NCI-H146 treated with DMSO at 0.1 percent for 48 hours (cell line): ENCODE data around the gene PDIA4.
"Not testable (repeated sequence)": the region's sequence is repeated elsewhere in the genome, so short reads cannot be mapped to it uniquely, and the experiment has no call there.

Experiments used
- DNase-seq: peaks from one replicate; lab custom pipeline; 2025; ENCODE audit not compliant: unreplicated experiment; lab: John Stamatoyannopoulos, UW

PDIA4 gene

GRCh38 chr7:149038641-149039040, 10.3 kb upstream of the PDIA4 start:
- not testable (repeated sequence) for DNase-seq

GRCh38 chr7:149036676-149037075, 8.4 kb upstream of the PDIA4 start:
- no peak for DNase-seq

DNA sequence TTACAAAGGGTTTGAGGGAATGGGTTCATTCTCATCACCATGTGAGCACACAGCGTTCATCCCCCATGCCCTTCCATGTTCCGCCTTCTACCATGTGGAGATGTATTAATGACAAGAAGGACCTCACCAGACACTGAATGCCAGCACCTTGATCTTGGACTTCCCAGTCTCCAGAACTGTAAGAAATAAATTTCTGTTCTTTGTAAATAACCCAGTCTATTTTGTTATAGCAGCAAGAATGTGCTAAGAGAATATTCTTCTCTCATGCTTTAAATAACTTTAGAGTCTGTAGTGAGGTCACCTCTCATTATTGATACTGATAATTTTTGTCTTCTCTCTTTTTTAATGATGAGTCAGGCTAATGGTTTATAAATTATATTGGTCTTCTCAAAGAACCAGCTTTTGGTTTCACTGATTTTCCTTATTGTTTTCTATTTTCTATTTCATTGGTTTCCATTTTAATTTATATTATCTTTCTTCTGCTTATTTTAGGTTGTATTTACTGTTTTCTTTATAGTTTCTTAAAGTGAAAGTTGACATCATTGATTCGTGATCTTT, 3.1 kb upstream of the PDIA4 start:
- DNase-seq: no peak

DNA sequence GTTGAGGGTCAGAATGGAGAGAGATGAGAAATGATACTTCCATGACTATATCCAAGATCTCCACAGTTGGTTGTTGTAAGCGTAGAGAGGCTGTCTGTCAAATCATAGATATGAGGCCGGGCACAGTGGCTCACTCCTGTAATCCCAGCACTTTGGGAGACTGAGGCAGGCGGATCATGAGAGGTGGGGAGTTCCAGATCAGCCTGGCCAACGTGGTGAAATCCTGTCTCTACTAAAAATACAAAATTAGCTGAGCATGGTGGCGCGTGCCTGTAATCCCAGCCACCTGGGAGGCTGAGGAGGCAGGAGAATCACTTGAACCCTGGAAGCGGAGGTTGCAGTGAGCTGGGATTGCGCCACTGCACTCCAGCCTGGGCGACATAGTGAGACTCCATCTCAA, 2.1 kb upstream of the PDIA4 start:
- not testable (repeated sequence) for DNase-seq

- DNase-seq: no peak
Observed at GRCh38 chr7:149027611-149028345, 527 bp downstream of the PDIA4 start.

DNA sequence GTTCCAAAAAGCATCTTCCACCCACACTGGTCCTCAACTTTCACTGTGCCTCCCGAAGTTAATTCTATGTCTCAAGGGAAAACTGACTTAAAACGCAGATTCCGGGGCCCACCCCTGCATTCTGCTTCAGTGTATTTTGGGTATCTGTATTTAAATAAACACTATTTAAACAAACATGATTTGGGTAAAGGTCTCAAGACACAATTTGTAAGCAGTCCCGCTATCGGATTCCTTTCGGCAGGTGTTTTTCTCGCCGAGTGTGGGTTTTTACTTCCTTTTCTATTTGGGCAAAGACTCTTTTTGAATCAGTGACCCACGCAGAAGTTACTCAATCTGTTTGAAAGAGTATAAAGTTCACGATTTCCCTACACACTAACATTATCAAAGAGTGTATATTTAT, 1.2 kb downstream of the PDIA4 start:
- no peak for DNase-seq

GRCh38 chr7:149023662-149024061, 4.6 kb downstream of the PDIA4 start:
- DNase-seq: no peak

GRCh38 chr7:149022756-149023360, 5.4 kb downstream of the PDIA4 start:
- DNase-seq: no peak

DNA sequence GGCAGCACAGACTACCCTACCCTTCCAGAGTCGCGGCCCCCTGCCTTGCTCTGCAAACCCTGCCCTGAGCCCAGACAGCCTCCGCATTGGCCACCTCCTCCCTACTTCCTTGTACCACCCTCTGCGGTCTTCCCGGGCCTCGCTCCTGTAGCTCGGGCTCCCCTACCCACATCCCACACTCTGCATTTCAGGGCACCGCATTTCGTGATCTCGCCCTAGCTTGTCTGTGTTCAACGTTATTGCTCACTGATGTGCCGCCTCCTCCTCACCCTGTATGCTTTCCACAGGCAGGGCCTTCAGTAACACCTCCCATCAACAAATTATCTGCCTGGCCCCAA, 6.6 kb downstream of the PDIA4 start:
- no peak for DNase-seq

DNA sequence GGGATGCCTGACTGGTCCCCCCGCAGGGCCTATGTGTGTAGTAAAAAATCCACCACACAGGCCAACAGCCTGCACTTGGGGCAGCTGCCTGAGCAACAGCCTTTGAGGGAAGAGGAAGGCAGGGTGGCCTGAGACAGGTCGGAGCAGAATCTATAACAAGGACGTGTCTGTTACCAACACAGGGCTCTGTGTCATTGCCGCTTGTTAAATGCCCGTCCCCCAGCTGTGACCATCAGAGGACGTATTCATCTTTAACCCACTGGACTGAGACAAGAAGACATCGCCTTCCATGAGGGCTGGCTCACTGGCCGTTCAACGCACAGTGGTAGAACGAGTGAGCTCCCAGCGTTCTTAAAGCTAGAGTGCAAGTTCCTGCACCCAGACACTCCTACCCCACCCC, 7.8 kb downstream of the PDIA4 start:
- DNase-seq: no peak

- DNase-seq: no peak
Observed at GRCh38 chr7:149016876-149017275, 11.4 kb downstream of the PDIA4 start.

DNA sequence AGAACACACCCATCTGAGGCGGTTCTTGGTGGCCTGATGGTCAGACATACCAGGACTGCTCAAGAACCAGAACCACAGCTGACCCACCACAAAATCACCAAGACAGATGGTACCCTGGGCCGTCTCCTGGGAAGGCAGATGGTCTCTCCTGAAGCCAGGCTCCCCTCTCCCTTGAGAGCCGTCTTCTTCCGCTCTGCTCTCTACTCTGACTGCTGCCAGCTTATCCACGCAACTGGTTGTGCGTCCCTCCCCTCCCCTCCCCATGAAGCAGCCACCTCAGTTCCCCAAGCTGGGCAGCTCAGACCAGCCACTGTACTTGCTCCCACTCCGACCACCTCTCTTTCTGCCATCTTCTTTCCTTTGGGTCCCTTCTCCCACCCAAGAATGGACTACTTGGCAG, 14.0 kb downstream of the PDIA4 start:
- DNase-seq: no peak

- no peak for DNase-seq
Observed at GRCh38 chr7:149013876-149014275, 14.4 kb downstream of the PDIA4 start.

GRCh38 chr7:149012730-149013129, 15.6 kb downstream of the PDIA4 start:
- not testable (repeated sequence) for DNase-seq

DNA sequence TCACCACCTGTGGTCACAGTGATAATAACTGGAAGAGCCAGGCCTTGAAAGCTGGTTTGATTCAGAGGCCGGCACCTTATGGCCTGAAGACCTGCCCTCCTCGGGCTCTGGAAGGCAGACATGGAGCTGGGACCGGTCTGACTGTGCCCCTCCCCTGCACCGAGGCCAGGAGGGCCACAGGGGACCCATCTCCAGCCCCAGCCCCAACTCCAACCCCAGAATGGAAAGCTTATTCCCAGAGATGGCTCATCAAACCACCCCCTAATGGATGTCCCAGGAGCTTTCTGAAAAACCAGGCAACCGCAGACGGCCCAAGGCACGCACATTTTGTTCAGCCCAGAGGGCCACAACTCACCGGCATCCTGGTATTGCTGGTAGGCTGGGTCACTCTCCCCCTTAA, 16.8 kb downstream of the PDIA4 start:
- no peak for DNase-seq

DNA sequence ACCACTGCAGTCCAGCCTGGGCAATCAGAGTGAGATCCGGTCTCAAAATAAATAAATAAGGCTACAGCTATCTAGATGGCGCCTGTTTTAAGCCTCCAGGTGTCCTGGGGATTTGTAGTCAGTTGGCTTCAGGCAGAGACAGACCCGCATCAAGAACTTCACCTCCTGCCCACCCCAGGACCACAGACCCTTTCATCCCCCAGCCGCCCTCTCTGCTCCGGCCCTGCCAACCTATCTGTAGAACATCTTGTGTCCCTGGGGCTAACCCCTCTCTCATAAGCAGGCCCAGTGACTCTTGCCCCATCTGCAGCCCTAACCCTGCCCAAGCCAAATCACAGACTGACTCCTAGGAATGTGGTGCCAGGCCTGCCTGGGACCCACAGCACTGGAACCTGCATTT, 17.9 kb downstream of the PDIA4 start:
- DNase-seq: no peak

- DNase-seq: no peak
Observed at GRCh38 chr7:149009527-149009926, 18.8 kb downstream of the PDIA4 start.

- no peak for DNase-seq
Observed at GRCh38 chr7:149007611-149008010, 20.7 kb downstream of the PDIA4 start.

DNA sequence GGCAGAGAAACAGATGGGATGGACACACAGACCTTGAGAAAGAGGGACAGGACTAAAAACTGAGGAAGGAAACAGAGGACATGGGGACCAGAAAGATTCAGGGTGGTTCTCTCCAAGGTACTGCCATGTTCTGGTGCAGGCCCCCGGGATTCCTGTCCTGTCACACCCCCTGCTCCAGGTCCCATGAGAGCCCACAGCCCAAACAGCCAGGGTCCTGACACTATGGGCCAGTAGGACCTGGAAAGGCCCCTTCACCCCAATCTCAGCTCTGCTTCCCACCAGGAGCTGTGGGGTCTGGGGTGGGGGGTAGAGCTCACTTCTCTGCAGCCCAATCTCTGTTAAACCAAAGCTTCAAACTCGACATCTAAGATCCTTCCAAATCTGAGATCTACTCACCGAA, 21.2 kb downstream of the PDIA4 start:
- DNase-seq: no peak

DNA sequence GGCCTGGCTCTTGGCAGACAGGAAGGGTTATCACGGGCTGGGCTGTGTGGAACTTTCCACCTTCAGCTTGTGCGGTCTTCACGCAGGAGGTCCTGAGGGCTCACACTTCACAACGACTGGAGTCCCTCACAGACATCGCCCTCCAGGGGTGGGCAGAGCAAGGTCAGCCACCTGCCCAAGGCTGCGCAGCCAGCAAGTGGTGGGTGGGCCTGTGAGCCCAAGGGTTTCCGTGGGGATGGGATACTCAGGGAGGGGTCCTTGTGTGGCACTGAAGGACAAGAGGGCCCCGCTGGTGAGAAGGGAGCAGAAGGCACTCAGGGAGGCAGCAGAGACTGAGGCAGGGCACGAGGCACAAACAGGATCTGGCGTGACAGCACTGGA, 22.0 kb downstream of the PDIA4 start:
- no peak for DNase-seq

GRCh38 chr7:149005427-149006344, 22.6 kb downstream of the PDIA4 start:
- peak; percentile 2 for DNase-seq
